ENCODE measurements around the gene TBCCD1.

Gene TBCCD1

GRCh38 chr3:186605561-186606545 is 38.7 kb upstream of the TBCCD1 start:
- Histone ChIP-seq H3K9ac (ENCODE audit: low read length) (no peak overlapping the region), H3K36me3 (ENCODE audit: control insufficient read depth, low read depth, low read length) (no peaks in the 10 kb centered on the region), H3K4me3 (ENCODE audit: low read length) (no peak overlapping the region), H3K4me1 (ENCODE audit: control insufficient read depth, low read depth, low read length) (no peaks in the 10 kb centered on the region), H3K27me3 (ENCODE audit: control insufficient read depth, insufficient read depth, low read length) (no peaks in the 10 kb centered on the region), H3K27ac (ENCODE audit: low read length) (no peak overlapping the region), H3K9me3 (ENCODE audit: control insufficient read depth, low read depth, low read length) (no peaks in the 10 kb centered on the region)

DNA sequence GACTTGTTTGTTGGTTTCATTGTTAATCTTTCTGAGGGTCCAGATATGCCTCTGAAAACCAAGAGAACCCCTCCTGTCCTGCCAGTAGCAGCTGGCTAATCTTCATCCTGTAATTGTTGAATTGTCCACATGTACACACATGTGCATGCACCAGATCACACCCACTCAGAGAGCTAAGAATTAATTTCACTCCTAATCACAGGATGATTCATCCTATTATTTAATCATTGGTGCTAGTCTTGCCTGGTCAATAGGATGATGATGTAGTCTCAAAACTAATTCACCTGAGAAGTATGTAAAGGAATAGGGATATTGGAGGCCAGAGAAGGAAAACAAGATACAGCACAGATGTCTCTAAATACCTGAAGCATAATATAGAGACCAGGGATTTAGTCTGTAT is 37.9 kb upstream of the TBCCD1 start:
- H3K27ac ChIP-seq (ENCODE audit: low read length): no peak overlapping the region

DNA sequence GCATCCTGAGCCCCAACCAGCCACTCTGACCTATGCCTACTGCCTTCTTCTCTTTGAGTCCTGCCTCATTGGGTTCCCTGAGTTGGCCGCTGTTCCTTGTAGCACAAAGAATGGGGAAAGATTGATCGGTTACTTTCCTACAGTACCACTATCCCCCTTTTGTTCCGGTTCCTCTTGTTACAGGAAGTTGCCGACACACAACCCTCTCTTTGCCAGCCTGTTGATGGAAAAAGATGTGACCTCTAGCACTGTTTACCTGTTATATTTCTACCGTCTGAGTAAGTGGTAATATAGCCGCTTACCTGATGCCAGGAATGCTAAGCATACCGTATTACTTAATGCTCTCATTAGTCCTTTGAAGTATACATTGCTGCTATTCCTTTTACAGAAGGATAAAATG is 36.0 kb upstream of the TBCCD1 start:
- H3K4me1 ChIP-seq (ENCODE audit: control insufficient read depth, low read depth, low read length): no peaks in the 10 kb centered on the region
- no peak overlapping the region for H3K27ac ChIP-seq (ENCODE audit: low read length)
- H3K27me3 ChIP-seq (ENCODE audit: control insufficient read depth, insufficient read depth, low read length): no peaks in the 10 kb centered on the region
- no peak overlapping the region for H3K9ac ChIP-seq (ENCODE audit: low read length)
- H3K36me3 ChIP-seq (ENCODE audit: control insufficient read depth, low read depth, low read length): no peaks in the 10 kb centered on the region
- H3K9me3 ChIP-seq (ENCODE audit: control insufficient read depth, low read depth, low read length): no peaks in the 10 kb centered on the region
- no peak overlapping the region for H3K4me3 ChIP-seq (ENCODE audit: low read length)

More for the DNA sequence above, 37.9 kb upstream of the TBCCD1 start:
- Histone ChIP-seq H3K4me1 (ENCODE audit: control insufficient read depth, low read depth, low read length) (no peaks in the 10 kb centered on the region), H3K4me3 (ENCODE audit: low read length) (no peak overlapping the region), H3K27me3 (ENCODE audit: control insufficient read depth, insufficient read depth, low read length) (no peaks in the 10 kb centered on the region), H3K9ac (ENCODE audit: low read length) (no peak overlapping the region), H3K9me3 (ENCODE audit: control insufficient read depth, low read depth, low read length) (no peaks in the 10 kb centered on the region), H3K36me3 (ENCODE audit: control insufficient read depth, low read depth, low read length) (no peaks in the 10 kb centered on the region)

- Histone ChIP-seq H3K4me1 (ENCODE audit: control insufficient read depth, low read depth, low read length) (peaks cover 4% of the 10 kb centered on the region), H3K36me3 (ENCODE audit: control insufficient read depth, low read depth, low read length) (no peaks in the 10 kb centered on the region), H3K27ac (ENCODE audit: low read length) (no peak overlapping the region), H3K4me3 (ENCODE audit: low read length) (no peak overlapping the region), H3K27me3 (ENCODE audit: control insufficient read depth, insufficient read depth, low read length) (no peaks in the 10 kb centered on the region), H3K9me3 (ENCODE audit: control insufficient read depth, low read depth, low read length) (no peaks in the 10 kb centered on the region), H3K9ac (ENCODE audit: low read length) (no peak overlapping the region)
Measured at GRCh38 chr3:186600896-186601295, 33.8 kb upstream of the TBCCD1 start.

DNA sequence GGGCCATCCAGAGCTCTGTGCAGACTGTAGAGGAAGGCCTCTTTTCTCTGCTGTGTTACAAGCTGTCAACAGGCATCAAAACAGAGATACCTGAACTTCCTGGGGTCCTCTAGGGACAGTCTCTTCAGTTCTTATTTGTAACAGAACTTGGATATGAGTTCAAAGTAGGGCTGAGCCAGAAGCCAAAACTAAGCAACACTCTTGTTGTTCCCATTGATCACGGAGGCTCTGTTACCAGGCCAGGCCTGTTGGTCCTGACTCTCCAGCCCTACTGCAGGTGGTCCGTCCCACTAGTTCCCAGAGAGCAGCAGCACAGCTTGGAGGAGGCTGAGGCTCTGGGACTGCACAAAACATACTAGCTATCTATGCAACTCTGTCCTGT is 32.6 kb upstream of the TBCCD1 start:
- Histone ChIP-seq H3K4me1 (ENCODE audit: control insufficient read depth, low read depth, low read length) (peaks cover 4% of the 10 kb centered on the region), H3K36me3 (ENCODE audit: control insufficient read depth, low read depth, low read length) (no peaks in the 10 kb centered on the region), H3K27ac (ENCODE audit: low read length) (no peak overlapping the region), H3K27me3 (ENCODE audit: control insufficient read depth, insufficient read depth, low read length) (no peaks in the 10 kb centered on the region), H3K4me3 (ENCODE audit: low read length) (no peak overlapping the region), H3K9me3 (ENCODE audit: control insufficient read depth, low read depth, low read length) (no peaks in the 10 kb centered on the region), H3K9ac (ENCODE audit: low read length) (no peak overlapping the region)

DNA sequence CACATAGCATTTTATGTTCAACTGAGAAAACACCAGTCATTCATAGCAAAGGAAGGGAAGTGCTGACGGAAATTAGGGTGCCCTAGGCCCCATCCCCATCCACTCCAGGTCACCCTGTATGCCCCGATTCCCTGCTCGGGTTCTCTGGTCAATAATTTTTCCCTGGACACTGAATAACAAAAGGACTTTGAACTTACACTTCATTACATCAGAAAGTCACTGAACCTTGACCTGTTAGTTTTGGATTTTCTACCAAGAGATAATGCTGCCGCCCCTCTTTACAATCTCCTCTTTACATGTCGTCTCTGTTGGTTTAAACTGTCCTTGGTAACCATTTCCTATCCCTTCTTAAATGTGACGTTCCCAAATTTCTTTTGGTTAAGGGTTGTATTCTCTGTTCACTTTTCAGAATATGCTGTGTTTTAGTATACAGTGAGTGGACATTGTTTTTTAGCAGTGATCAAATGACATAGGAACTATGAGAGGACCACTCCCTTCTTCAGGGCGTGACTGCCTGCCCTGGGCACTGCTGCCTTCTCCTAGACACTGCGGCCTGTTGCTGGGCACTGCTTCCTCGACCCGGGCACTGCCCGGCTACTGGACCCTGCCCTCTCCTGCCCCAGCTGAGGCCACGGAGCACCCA is 32.1 kb upstream of the TBCCD1 start:
- Histone ChIP-seq H3K4me1 (ENCODE audit: control insufficient read depth, low read depth, low read length) (peaks cover 4% of the 10 kb centered on the region), H3K27ac (ENCODE audit: low read length) (no peak overlapping the region), H3K9ac (ENCODE audit: low read length) (no peak overlapping the region)

GRCh38 chr3:186598794-186599141 is 31.6 kb upstream of the TBCCD1 start:
- H3K9ac ChIP-seq (ENCODE audit: low read length): no peak overlapping the region
- no peak overlapping the region for H3K4me3 ChIP-seq (ENCODE audit: low read length)
- H3K36me3 ChIP-seq (ENCODE audit: control insufficient read depth, low read depth, low read length): no peaks in the 10 kb centered on the region
- no peak overlapping the region for H3K27ac ChIP-seq (ENCODE audit: low read length)
- H3K4me1 ChIP-seq (ENCODE audit: control insufficient read depth, low read depth, low read length): peaks cover 4% of the 10 kb centered on the region
- no peaks in the 10 kb centered on the region for H3K27me3 ChIP-seq (ENCODE audit: control insufficient read depth, insufficient read depth, low read length)
- no peaks in the 10 kb centered on the region for H3K9me3 ChIP-seq (ENCODE audit: control insufficient read depth, low read depth, low read length)

More for the DNA sequence above, 32.1 kb upstream of the TBCCD1 start:
- no peak overlapping the region for H3K4me3 ChIP-seq (ENCODE audit: low read length)
- H3K9me3 ChIP-seq (ENCODE audit: control insufficient read depth, low read depth, low read length): no peaks in the 10 kb centered on the region
- no peaks in the 10 kb centered on the region for H3K36me3 ChIP-seq (ENCODE audit: control insufficient read depth, low read depth, low read length)
- H3K27me3 ChIP-seq (ENCODE audit: control insufficient read depth, insufficient read depth, low read length): no peaks in the 10 kb centered on the region

- peaks cover 4% of the 10 kb centered on the region for H3K4me1 ChIP-seq (ENCODE audit: control insufficient read depth, low read depth, low read length)
- no peaks in the 10 kb centered on the region for H3K27me3 ChIP-seq (ENCODE audit: control insufficient read depth, insufficient read depth, low read length)
Measured at GRCh38 chr3:186598108-186598784, 31.1 kb upstream of the TBCCD1 start.

GRCh38 chr3:186596568-186597287 is 29.6 kb upstream of the TBCCD1 start:
- H3K4me1 ChIP-seq (ENCODE audit: control insufficient read depth, low read depth, low read length): peaks cover 4% of the 10 kb centered on the region
- H3K4me3 ChIP-seq (ENCODE audit: low read length): no peak overlapping the region
- no peak overlapping the region for H3K27ac ChIP-seq (ENCODE audit: low read length)
- H3K9me3 ChIP-seq (ENCODE audit: control insufficient read depth, low read depth, low read length): no peaks in the 10 kb centered on the region
- no peaks in the 10 kb centered on the region for H3K36me3 ChIP-seq (ENCODE audit: control insufficient read depth, low read depth, low read length)
- H3K9ac ChIP-seq (ENCODE audit: low read length): no peak overlapping the region
- H3K27me3 ChIP-seq (ENCODE audit: control insufficient read depth, insufficient read depth, low read length): no peaks in the 10 kb centered on the region

More at GRCh38 chr3:186598108-186598784, 31.1 kb upstream of the TBCCD1 start:
- no peak overlapping the region for H3K27ac ChIP-seq (ENCODE audit: low read length)
- no peak overlapping the region for H3K4me3 ChIP-seq (ENCODE audit: low read length)
- no peaks in the 10 kb centered on the region for H3K9me3 ChIP-seq (ENCODE audit: control insufficient read depth, low read depth, low read length)
- H3K9ac ChIP-seq (ENCODE audit: low read length): no peak overlapping the region
- no peaks in the 10 kb centered on the region for H3K36me3 ChIP-seq (ENCODE audit: control insufficient read depth, low read depth, low read length)

- H3K27me3 ChIP-seq (ENCODE audit: control insufficient read depth, insufficient read depth, low read length): no peaks in the 10 kb centered on the region
- no peaks in the 10 kb centered on the region for H3K36me3 ChIP-seq (ENCODE audit: control insufficient read depth, low read depth, low read length)
- no peaks in the 10 kb centered on the region for H3K9me3 ChIP-seq (ENCODE audit: control insufficient read depth, low read depth, low read length)
- H3K9ac ChIP-seq (ENCODE audit: low read length): no peak overlapping the region
- peaks cover 4% of the 10 kb centered on the region for H3K4me1 ChIP-seq (ENCODE audit: control insufficient read depth, low read depth, low read length)
- H3K27ac ChIP-seq (ENCODE audit: low read length): no peak overlapping the region
- H3K4me3 ChIP-seq (ENCODE audit: low read length): no peak overlapping the region
Measured at GRCh38 chr3:186594591-186595113, 27.5 kb upstream of the TBCCD1 start.

DNA sequence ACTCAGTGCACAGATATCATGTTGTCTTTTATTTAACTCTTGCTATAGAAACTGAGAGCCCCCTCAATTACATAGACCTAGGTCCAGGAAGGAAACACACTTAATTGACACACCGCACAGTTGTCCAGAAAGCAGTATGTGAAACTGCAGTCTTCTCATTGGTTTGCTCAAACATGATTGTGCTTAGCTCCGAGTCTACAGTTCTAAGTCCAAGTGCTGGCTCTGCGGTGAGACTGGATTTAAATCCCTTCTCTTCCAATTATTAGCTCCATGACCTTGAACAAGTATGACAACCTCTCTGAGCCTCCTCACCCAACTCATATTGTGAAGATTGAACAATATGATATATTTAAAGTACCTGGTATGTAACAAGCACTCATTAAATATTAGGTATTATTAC is 26.7 kb upstream of the TBCCD1 start:
- Histone ChIP-seq H3K27ac (ENCODE audit: low read length) (no peak overlapping the region), H3K27me3 (ENCODE audit: control insufficient read depth, insufficient read depth, low read length) (no peaks in the 10 kb centered on the region), H3K9me3 (ENCODE audit: control insufficient read depth, low read depth, low read length) (no peaks in the 10 kb centered on the region), H3K9ac (ENCODE audit: low read length) (no peak overlapping the region), H3K4me3 (ENCODE audit: low read length) (no peak overlapping the region), H3K4me1 (ENCODE audit: control insufficient read depth, low read depth, low read length) (peaks cover 4% of the 10 kb centered on the region), H3K36me3 (ENCODE audit: control insufficient read depth, low read depth, low read length) (no peaks in the 10 kb centered on the region)
